Epithelial cell of proximal tubule (primary cell): Measurements from ENCODE around the gene SLC4A4. TPM values are rescaled to one million over a fixed set of nuclear protein-coding genes. Genes with fewer than 3 reads are reported as not detected.
A peak's percentile ranks its signal among the peaks of the same experiment; 100 is the strongest.

Experiments
- DNase-seq: peaks from one replicate; pipeline ENCODE4 v3.0.0-alpha.2; 2011; ENCODE audit warnings: low read depth
- H3K4me3 ChIP-seq: 2 replicates; pipeline ENCODE4 v1.5.1; 2011; ENCODE audit warnings: low read depth, mild to moderate bottlenecking, low read length
- CTCF ChIP-seq: conservative IDR thresholded peaks from 2 replicates; pipeline ENCODE4 v1.5.1; 2012; ENCODE audit warnings: low read depth, mild to moderate bottlenecking, low read length
- total RNA-seq: library from RNA; depleted of rRNA; stranded (reverse); fragments of >200 nt; gene quantifications from 2 replicates; pipeline ENCODE4 v1.2.3, GENCODE V29; 2015

Gene SLC4A4
- total RNA-seq, 1 donor from 2014 or later: 5.6 TPM

- no peak overlapping the region for H3K4me3 ChIP-seq
- DNase-seq: no peak
- TF ChIP-seq CTCF: no peak
Measured at GRCh38 chr4:71538528-71538927, 199.7 kb downstream of the SLC4A4 start.

DNA sequence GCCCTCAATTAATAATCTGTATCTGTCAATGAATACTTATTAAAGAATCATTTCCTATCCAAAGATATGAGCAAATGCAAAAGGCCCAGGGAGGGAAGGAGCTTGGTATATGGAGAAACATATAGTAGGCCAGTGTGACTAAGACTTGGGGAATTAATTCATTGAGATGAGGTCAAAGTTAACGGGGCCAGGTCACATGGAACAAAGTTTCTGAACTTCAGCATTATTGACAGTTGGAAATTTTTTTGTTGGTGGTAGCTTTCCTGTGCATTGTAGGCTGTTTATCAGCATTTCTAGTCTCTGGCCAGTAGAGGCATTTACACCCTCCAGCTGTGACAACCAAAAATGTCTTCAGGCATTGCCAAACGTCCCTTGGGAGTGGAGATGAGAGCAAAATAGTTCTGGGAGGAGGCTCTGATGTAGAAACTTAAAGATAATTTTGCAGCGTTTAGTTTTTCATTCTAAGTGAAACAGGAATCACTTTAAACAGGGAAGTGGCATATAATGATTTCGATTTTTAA lies 202.0 kb downstream of the SLC4A4 start:
- TF ChIP-seq CTCF: peak; percentile 15
- no peak overlapping the region for H3K4me3 ChIP-seq
- DNase-seq: no peak

GRCh38 chr4:71541541-71541940 lies 202.7 kb downstream of the SLC4A4 start:
- no peak overlapping the region for H3K4me3 ChIP-seq
- no peak for DNase-seq
- no peak for TF ChIP-seq CTCF

- no peak for TF ChIP-seq CTCF
- H3K4me3 ChIP-seq: no peak overlapping the region
- DNase-seq: no peak
Measured at GRCh38 chr4:71545168-71545567, 206.3 kb downstream of the SLC4A4 start.

DNA sequence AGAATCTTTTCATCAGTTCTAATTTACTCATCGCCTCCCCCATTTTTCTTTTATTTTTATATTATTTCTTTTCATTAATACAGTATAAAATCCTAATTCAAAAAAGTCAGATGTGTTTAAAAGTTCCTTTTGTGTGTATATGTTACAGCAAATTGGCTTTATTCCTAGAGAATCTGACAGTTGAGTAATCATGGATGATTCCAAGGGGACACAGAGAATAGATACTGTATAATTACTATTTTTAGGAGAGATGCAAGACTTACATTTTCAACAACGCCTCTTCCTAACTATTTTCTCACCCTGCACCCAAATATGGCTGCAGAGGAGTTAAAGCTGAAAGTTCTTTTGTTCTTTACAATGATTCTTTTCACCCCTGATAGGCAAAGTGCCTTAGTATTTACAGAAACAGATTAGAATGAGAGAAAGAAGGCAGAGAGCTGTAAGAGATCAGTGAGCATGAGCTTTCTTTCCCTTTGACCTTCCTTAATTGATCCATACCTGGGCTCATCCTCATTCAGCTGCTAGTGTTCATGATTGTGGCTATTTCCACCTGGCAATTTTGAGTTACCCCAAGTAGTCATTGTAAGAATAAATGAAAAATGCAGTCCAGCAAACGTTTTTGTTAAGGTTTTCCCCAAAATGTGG lies 210.8 kb downstream of the SLC4A4 start:
- H3K4me3 ChIP-seq: no peak overlapping the region
- TF ChIP-seq CTCF: no peak
- DNase-seq: no peak

DNA sequence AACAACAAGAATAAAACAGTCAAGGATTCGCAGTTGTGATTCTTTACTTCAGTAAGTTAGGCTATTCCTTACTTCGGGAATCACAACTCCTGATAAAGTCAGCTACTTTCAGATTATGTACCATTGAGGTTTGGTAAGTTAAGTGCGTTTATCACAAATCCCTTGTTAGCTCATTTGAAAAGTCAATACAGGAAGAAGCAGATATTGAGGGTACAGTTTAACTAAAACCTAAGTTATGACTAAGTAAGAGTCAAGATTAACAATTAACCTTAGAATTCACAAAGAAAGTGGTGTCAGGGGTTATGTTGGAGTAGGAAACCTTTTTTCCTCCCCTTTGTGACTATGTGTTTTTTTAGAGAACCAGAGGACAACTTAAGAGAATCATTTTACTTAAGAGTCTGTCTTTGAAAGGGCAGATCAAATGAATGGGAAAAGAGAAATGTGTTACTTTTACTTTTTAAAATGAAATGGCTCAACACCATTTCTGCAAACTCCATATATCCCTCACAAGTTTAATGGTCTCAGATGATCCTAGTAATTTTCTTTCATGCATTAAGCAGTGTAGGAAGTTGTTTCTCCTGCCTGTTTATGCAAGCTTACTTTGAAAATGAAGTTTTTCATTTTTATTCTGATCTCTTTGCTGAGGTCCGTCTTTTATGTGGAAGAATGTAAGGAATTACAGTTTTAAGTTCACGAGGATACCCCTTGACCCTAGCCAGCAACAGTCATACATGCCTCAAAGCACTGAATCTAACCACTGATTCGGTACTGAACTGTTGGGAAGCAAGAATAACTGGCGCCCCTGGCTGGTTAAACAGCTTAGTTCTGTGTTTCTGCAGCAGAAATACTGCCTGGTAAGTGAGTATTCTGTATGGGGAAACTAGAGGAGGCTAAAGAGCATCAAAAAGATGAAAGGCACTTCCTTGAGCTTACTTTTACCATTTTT lies 211.7 kb downstream of the SLC4A4 start:
- peak; percentile 46 for TF ChIP-seq CTCF
- peak overlapping the region; percentile 13 for H3K4me3 ChIP-seq
- DNase-seq: peak; percentile 68
